ENCODE measurements around the gene C7orf25. TPM values are rescaled to one million over a fixed set of nuclear protein-coding genes. Genes with fewer than 3 reads are reported as not detected.

The C7orf25 gene
- total and polyA plus RNA-seq, 10 of the 15 experiments (the other 5 are each of a cell fraction or from before 2014, with no cell fraction given) = 0.63 to 3.2 (median 1.7) TPM

- ChIA-PET SMC1A (ENCODE audit: uncharacterized antibody, unreplicated experiment) (interaction anchor here (1.1 to 2.3 kb wide), 2 partner anchors 901 to 960 kb away, joined by 3 to 9 read pairs; no protein-coding TSS in a partner anchor), RAD21 (ENCODE audit: unreplicated experiment) (interaction anchor here (2.7 kb wide), 1 partner anchor 937 kb away, joined by 13 read pairs; no protein-coding TSS in a partner anchor), CTCF (interaction anchor here (1.5 to 2.9 kb wide), 5 partner anchors 35 to 935 kb away, joined by 4 to 22 read pairs (median 6); no protein-coding TSS in a partner anchor), POLR2A (no interaction called here)
- no peak overlapping the region for H3K4me3 ChIP-seq
- H2AFZ ChIP-seq (ENCODE audit: control insufficient read depth, low read depth, low read length) = no peak overlapping the region
- ATAC-seq (no peak), FAIRE-seq (no peak), DNase-seq (ENCODE audit: low read depth, low spot score) (no peak)
- H3K79me2 ChIP-seq (ENCODE audit: control insufficient read depth, insufficient read depth, low read length) = no peaks in the 10 kb centered on the region
- no peaks in the 10 kb centered on the region for H3K36me3 ChIP-seq (ENCODE audit: control insufficient read depth in 2 of 2, insufficient read depth in 2 of 2, low read length in 1 of 2)
- TF ChIP-seq HCFC1 (IDR thresholded peaks at IDR 0.05; ENCODE audit: low read length) (no peak), SMAD5 (IDR thresholded peaks at IDR 0.05; ENCODE audit: low read depth) (no peak)
- H3K4me1 ChIP-seq (ENCODE audit: control insufficient read depth, insufficient read depth, low read length) = no peaks in the 10 kb centered on the region
- intact Hi-C loops (cut with micrococcal nuclease; ENCODE audit: unreplicated experiment) (loop anchor here (5.0 kb wide), 1 partner anchor 936 kb away; no protein-coding TSS in a partner anchor), in situ Hi-C loops (cut with MboI) (no loop called here)
- H3K9me3 ChIP-seq (replicated peaks; ENCODE audit: control insufficient read depth, insufficient read depth, low read length) = no peaks in the 10 kb centered on the region
- no peaks in the 10 kb centered on the region for H4K20me1 ChIP-seq (ENCODE audit: control insufficient read depth, insufficient read depth)
- no peak overlapping the region for H3K9ac ChIP-seq (ENCODE audit: control insufficient read depth, insufficient read depth, low read length)
- H3K27me3 ChIP-seq (replicated peaks in 1 of 2; ENCODE audit: control insufficient read depth in 2 of 2, insufficient read depth in 2 of 2, low read length in 1 of 2) = peaks cover 0 to 1% of the 10 kb centered on the region in 2 experiments; a peak in 1 of 4 replicates
- no TSS peak for BruUV-seq (replicated peaks)
- H3K4me2 ChIP-seq (ENCODE audit: control insufficient read depth, insufficient read depth) = no peak overlapping the region
- no peak overlapping the region for H3K27ac ChIP-seq (ENCODE audit: control insufficient read depth, insufficient read depth)
- WGBS (ENCODE audit: insufficient coverage, insufficient replicate concordance, low lambda C conversion rate, missing lambda C conversion rate) = 49% methylated on average over 3 of the region's 3 CpGs
Measured at GRCh38 chr7:42878303-42878702, 33.6 kb downstream of the C7orf25 start.

GRCh38 chr7:42877862-42878261, 34.0 kb downstream of the C7orf25 start:
- WGBS (ENCODE audit: insufficient coverage, insufficient replicate concordance, low lambda C conversion rate, missing lambda C conversion rate) = 0% methylated on average over 2 of the region's 2 CpGs
- Histone ChIP-seq H3K9ac (ENCODE audit: control insufficient read depth, insufficient read depth, low read length) (no peak overlapping the region), H3K79me2 (ENCODE audit: control insufficient read depth, insufficient read depth, low read length) (no peaks in the 10 kb centered on the region), H3K4me3 (no peak overlapping the region), H3K27me3 (replicated peaks in 1 of 2; ENCODE audit: control insufficient read depth in 2 of 2, insufficient read depth in 2 of 2, low read length in 1 of 2) (peaks cover 0 to 1% of the 10 kb centered on the region in 2 experiments; a peak in 1 of 4 replicates), H3K36me3 (ENCODE audit: control insufficient read depth in 2 of 2, insufficient read depth in 2 of 2, low read length in 1 of 2) (no peaks in the 10 kb centered on the region), H3K9me3 (replicated peaks; ENCODE audit: control insufficient read depth, insufficient read depth, low read length) (no peaks in the 10 kb centered on the region), H3K4me1 (ENCODE audit: control insufficient read depth, insufficient read depth, low read length) (no peaks in the 10 kb centered on the region), H4K20me1 (ENCODE audit: control insufficient read depth, insufficient read depth) (no peaks in the 10 kb centered on the region), H3K4me2 (ENCODE audit: control insufficient read depth, insufficient read depth) (no peak overlapping the region), H2AFZ (ENCODE audit: control insufficient read depth, low read depth, low read length) (no peak overlapping the region), H3K27ac (ENCODE audit: control insufficient read depth, insufficient read depth) (no peak overlapping the region)
- BruUV-seq (replicated peaks) = no TSS peak
- ATAC-seq (no peak), FAIRE-seq (no peak), DNase-seq (ENCODE audit: low read depth, low spot score) (no peak)
- TF ChIP-seq PAX8 (IDR thresholded peaks at IDR 0.05) (no peak), MEF2A (IDR thresholded peaks at IDR 0.05; ENCODE audit: insufficient read depth, low read depth, low read length) (no peak), BACH1 (IDR thresholded peaks at IDR 0.05; ENCODE audit: borderline replicate concordance) (no peak), SPI1 (IDR thresholded peaks at IDR 0.05; ENCODE audit: borderline replicate concordance, insufficient read depth, low read depth, low read length) (no peak), ZSCAN29 (IDR thresholded peaks at IDR 0.05) (no peak), NFYA (IDR thresholded peaks at IDR 0.05; ENCODE audit: borderline replicate concordance, low read depth, low read length) (no peak), E2F8 (IDR thresholded peaks at IDR 0.05; ENCODE audit: low read depth, partially characterized antibody) (no peak), RUNX3 (IDR thresholded peaks at IDR 0.05; ENCODE audit: low read length) (no peak), SMARCA5 (IDR thresholded peaks at IDR 0.05) (no peak), FOXK2 (IDR thresholded peaks at IDR 0.05) (no peak), SREBF1 (IDR thresholded peaks at IDR 0.05; ENCODE audit: low read length) (no peak)
- in situ Hi-C loops (cut with MboI) (no loop called here), intact Hi-C loops (cut with micrococcal nuclease; ENCODE audit: unreplicated experiment) (loop anchor here (5.0 kb wide), 1 partner anchor 936 kb away; no protein-coding TSS in a partner anchor)
- ChIA-PET CTCF (interaction anchor here (0.6 to 2.9 kb wide), 10 partner anchors 9 to 935 kb away, joined by 3 to 22 read pairs (median 6); no protein-coding TSS in a partner anchor), SMC1A (ENCODE audit: uncharacterized antibody, unreplicated experiment) (interaction anchor here (1.8 to 2.3 kb wide), 3 partner anchors 901 to 937 kb away, joined by 6 to 13 read pairs (median 9); no protein-coding TSS in a partner anchor), RAD21 (ENCODE audit: unreplicated experiment) (interaction anchor here (1.9 to 2.7 kb wide), 2 partner anchors 935 to 937 kb away, joined by 7 to 13 read pairs; no protein-coding TSS in a partner anchor), POLR2A (no interaction called here)

Data from GM12878 (cell line).